Aorta (tissue), 5 donors: ENCODE data around the gene VSIG10. TPM values are rescaled to one million over a fixed set of nuclear protein-coding genes. Genes with fewer than 3 reads are reported as not detected.
"Not testable (repeated sequence)": the region's sequence is repeated elsewhere in the genome, so short reads cannot be mapped to it uniquely, and the experiment has no call there.

Source experiments
- ATAC-seq: fragments of 200-7000 bp; cut with Tn5 transposase; one replicate; pipeline ENCODE4 v1.9.1; 2022; ENCODE audit warnings: moderate library complexity; ENCODE audit not compliant: low FRiP score
- DNase-seq, 2 donors: peaks; one replicate each; pipeline ENCODE4 v3.0.0-alpha.2; 2020
- H3K27ac ChIP-seq, 2 donors: one replicate each; pipeline ENCODE4 v1.5.1; 2013; ENCODE audit warnings: low read length in 2 of 2, mild to moderate bottlenecking in 2 of 2, moderate library complexity in 2 of 2, control low read depth in 1 of 2, inconsistent platforms in 1 of 2, low read depth in 1 of 2
- H3K27me3 ChIP-seq, 2 donors: one replicate each; pipeline ENCODE4 v1.6.1; 2013; ENCODE audit warnings: control low read depth in 1 of 2, low read length in 1 of 2, mild to moderate bottlenecking in 1 of 2, moderate library complexity in 1 of 2; ENCODE audit not compliant: insufficient read depth in 2 of 2, control insufficient read depth in 1 of 2
- H3K36me3 ChIP-seq, 2 donors: one replicate each; pipeline ENCODE4 v1.6.1; 2013; ENCODE audit warnings: control low read depth in 1 of 2, low read length in 1 of 2, mild to moderate bottlenecking in 1 of 2; ENCODE audit not compliant: insufficient read depth in 2 of 2, control insufficient read depth in 1 of 2
- H3K4me1 ChIP-seq, 2 donors: one replicate each; pipeline ENCODE4 v1.6.1; 2013; ENCODE audit warnings: low read length in 2 of 2, control low read depth in 1 of 2, mild to moderate bottlenecking in 1 of 2, moderate library complexity in 1 of 2; ENCODE audit not compliant: insufficient read depth in 2 of 2, control insufficient read depth in 1 of 2
- H3K4me3 ChIP-seq, 2 donors: one replicate each; pipeline ENCODE4 v1.5.1; 2013; ENCODE audit warnings: low read length in 2 of 2, control low read depth in 1 of 2, mild to moderate bottlenecking in 1 of 2
- H3K9me3 ChIP-seq: one replicate; pipeline ENCODE4 v1.6.1; 2013; ENCODE audit warnings: mild to moderate bottlenecking, low read length; ENCODE audit not compliant: control insufficient read depth
- WGBS, 2 donors: extraction: QIAGEN DNeasy Blood & Tissue Kit; methylation state at CpG; one replicate each; pipeline ENCODE4 v1.1.7; 2013; 5-methylcytosine and 5-hydroxymethylcytosine counted together
- intact Hi-C, 2 donors: fragments of 100-400 bp; cut with DNase I; formaldehyde crosslinking; loops; one replicate each; pipeline versions ENCODE4 v1.14.2 to v1.15.0; 2022
- polyA plus RNA-seq, 2 donors: library from polyadenylated mRNA; stranded (reverse); fragments of 200-250 nt; gene quantifications; one replicate each; pipeline ENCODE4 v1.2.3, GENCODE V29; 2013
- total RNA-seq, 2 donors: library from RNA; stranded (reverse); fragmentation: NEBNext Ultra II Directional; extraction: Animal tissue kit (Norgen Biotek cat#: 25700); gene quantifications; one replicate each; pipeline ENCODE4 v1.2.1, GENCODE V29; 2021
- donor health status: healthy with polysubstance abuse.
- donor health status: Bipolar disorder and iron deficiency.
- donor health status: DM: no; HTN: no; CAD: no.
- donor health status: DM: no; HTN: no; CAD: no.
- donor health status: DM: yes; HTN: yes; CAD: no.

Gene VSIG10
- total and polyA plus RNA-seq, 4 donors: 7.3 to 21.7 (median 15.5) TPM

DNA sequence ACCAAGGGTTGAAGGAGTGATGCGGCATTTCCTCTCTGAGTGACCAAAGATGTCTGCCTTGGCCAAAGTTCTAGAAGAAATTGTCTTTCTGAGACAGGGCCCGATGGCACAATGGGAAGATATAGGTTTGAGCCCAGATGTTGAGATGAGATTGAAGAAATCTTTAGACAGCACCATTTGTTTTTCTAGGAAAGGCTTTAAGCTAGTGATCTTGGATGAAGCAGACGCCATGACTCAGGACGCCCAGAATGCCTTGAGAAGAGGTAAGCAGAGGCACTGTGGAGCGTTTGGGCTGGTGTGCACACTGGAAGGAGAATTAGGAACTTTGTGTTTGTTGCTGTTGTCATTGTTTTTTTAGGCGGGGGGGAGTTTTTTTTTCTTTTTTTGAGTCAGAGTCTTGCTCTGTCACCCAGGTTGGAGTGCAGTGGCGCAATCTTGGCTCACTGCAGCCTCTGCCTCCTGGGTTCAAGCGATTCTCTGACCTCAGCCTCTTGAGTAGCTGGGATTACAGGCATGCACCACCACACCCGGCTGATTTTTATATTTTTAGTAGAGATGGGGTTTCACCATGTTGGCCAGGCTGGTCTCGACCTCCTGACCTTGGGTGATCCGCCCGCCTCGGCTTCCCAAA is 81.6 kb downstream of the VSIG10 start:
- H3K27me3 ChIP-seq, H3K27ac ChIP-seq, H3K4me3 ChIP-seq, H3K4me1 ChIP-seq, H3K9me3 ChIP-seq, H3K36me3 ChIP-seq, intact Hi-C loops, DNase-seq, ATAC-seq: not testable (repeated sequence)
- WGBS, 2 donors: 90 to 92% methylated on average over 13 of the region's 13 CpGs

GRCh38 chr12:118020036-118020435 is 83.8 kb downstream of the VSIG10 start:
- no peak overlapping the region for H3K27ac ChIP-seq
- intact Hi-C loops: no loop called here
- WGBS, 2 donors: 73 to 93% methylated on average over 1 of the region's 1 CpG
- H3K36me3 ChIP-seq: peaks cover 0 to 2% of the 10 kb centered on the region in 2 donors
- no peaks in the 10 kb centered on the region for H3K9me3 ChIP-seq
- H3K4me3 ChIP-seq: no peak overlapping the region
- H3K4me1 ChIP-seq: no peaks in the 10 kb centered on the region
- no peak for ATAC-seq
- DNase-seq: no peak
- no peaks in the 10 kb centered on the region for H3K27me3 ChIP-seq

DNA sequence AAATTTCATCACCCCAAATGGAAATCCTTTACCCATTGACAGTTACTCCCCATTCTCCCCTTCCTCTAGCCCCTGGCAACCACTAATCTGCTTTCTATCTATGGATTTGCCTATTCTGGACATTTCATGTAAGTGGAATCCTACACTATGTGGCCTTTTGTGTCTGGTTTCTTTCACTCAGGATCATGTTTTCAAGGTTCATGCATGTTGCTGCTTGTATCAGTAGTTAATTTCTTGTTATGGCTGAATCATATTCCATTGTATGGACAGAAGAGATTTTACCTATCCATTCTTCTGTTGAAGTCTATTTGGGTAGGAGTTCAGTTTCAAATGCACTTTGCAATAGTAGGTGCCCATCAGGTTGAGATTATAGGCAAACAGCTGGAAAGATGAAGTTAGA is 85.9 kb downstream of the VSIG10 start:
- peaks cover 0 to 2% of the 10 kb centered on the region in 2 donors for H3K36me3 ChIP-seq
- H3K9me3 ChIP-seq: no peaks in the 10 kb centered on the region
- H3K27ac ChIP-seq: no peak overlapping the region
- H3K4me3 ChIP-seq: no peak overlapping the region
- H3K27me3 ChIP-seq: no peaks in the 10 kb centered on the region
- H3K4me1 ChIP-seq: no peaks in the 10 kb centered on the region
- ATAC-seq (no peak), DNase-seq (no peak)
- intact Hi-C loops: loop anchor here (5.0 to 10.0 kb wide), 3 partner anchors 34 to 143 kb away; no protein-coding TSS in a partner anchor

- no peaks in the 10 kb centered on the region for H3K27me3 ChIP-seq
- DNase-seq (peak; percentile 99 to 100), ATAC-seq (peak; percentile 99)
- H3K36me3 ChIP-seq: peaks cover 0 to 2% of the 10 kb centered on the region in 2 donors
- no peaks in the 10 kb centered on the region for H3K4me1 ChIP-seq
- peak within 1 kb of the TSS; percentile 13 to 52 for H3K4me3 ChIP-seq
- no peak within 1 kb of the TSS for H3K27ac ChIP-seq
- intact Hi-C loops: loop anchor here (5.0 to 10.0 kb wide), 3 partner anchors 36 to 142 kb away; no protein-coding TSS in a partner anchor
- WGBS, 2 donors: 0% methylated on average over 59 to 61 of the region's 61 CpGs
- no peaks in the 10 kb centered on the region for H3K9me3 ChIP-seq
These were observed 87.2 kb downstream of the VSIG10 start, which contains the start of gene RFC5 for GRCh38 chr12:118016424-118017264. Gene RFC5, plus strand, starts transcription at chr12:118016703. Its CDS starts 125 bp downstream, at chr12:118016828.

GRCh38 chr12:118015944-118016343 is 87.9 kb downstream of the VSIG10 start:
- Histone ChIP-seq H3K27ac (no peak overlapping the region), H3K9me3 (no peaks in the 10 kb centered on the region), H3K36me3 (peaks cover 0 to 2% of the 10 kb centered on the region in 2 donors), H3K27me3 (no peaks in the 10 kb centered on the region), H3K4me3 (peak overlapping the region; percentile 1 to 13), H3K4me1 (no peaks in the 10 kb centered on the region)
- intact Hi-C loops: loop anchor here (2.0 to 10.0 kb wide), 4 partner anchors 36 to 141 kb away; no protein-coding TSS in a partner anchor
- DNase-seq: no peak
- ATAC-seq: no peak
- 23 to 28% methylated on average over 9 of the region's 9 CpGs for WGBS, 2 donors

GRCh38 chr12:118015306-118015705 is 88.5 kb downstream of the VSIG10 start:
- Histone ChIP-seq H3K9me3 (no peaks in the 10 kb centered on the region), H3K4me1 (no peaks in the 10 kb centered on the region), H3K4me3 (no peak overlapping the region), H3K36me3 (peaks cover 0 to 2% of the 10 kb centered on the region in 2 donors), H3K27ac (no peak overlapping the region), H3K27me3 (no peaks in the 10 kb centered on the region)
- no peak for ATAC-seq
- intact Hi-C loops: loop anchor here (2.0 to 10.0 kb wide), 4 partner anchors 37 to 141 kb away; no protein-coding TSS in a partner anchor
- 88 to 92% methylated on average over 2 of the region's 2 CpGs for WGBS, 2 donors
- DNase-seq: no peak

Other genes with a start within 250 kb of the VSIG10 start
- gene KSR2, start 135.0 kb downstream of the VSIG10 start, total RNA-seq: not detected
- gene KSR2, start 135.0 kb downstream of the VSIG10 start, polyA plus RNA-seq: not detected
- gene RFC5, start 87.3 kb downstream of the VSIG10 start, total RNA-seq: 1 to 10 TPM; 5.7 to 8.1 TPM
- 10 to 100 TPM in 1 of 2 donors, 1 to 10 TPM in 1; 6.1 to 12.0 TPM for gene RFC5, start 87.3 kb downstream of the VSIG10 start, polyA plus RNA-seq
- 10 to 100 TPM; 61.2 to 97.3 TPM for gene WSB2, start 42.8 kb downstream of the VSIG10 start, total RNA-seq
- 10 to 100 TPM; 41.1 to 77.4 TPM for gene WSB2, start 42.8 kb downstream of the VSIG10 start, polyA plus RNA-seq
- 100 to 1,000 TPM; 122 to 155 TPM for gene PEBP1, start 32.1 kb upstream of the VSIG10 start, total RNA-seq
- gene PEBP1, start 32.1 kb upstream of the VSIG10 start, polyA plus RNA-seq: 100 to 1,000 TPM; 274 to 532 TPM